ENCODE results near the gene RNF167.

Gene RNF167

DNA sequence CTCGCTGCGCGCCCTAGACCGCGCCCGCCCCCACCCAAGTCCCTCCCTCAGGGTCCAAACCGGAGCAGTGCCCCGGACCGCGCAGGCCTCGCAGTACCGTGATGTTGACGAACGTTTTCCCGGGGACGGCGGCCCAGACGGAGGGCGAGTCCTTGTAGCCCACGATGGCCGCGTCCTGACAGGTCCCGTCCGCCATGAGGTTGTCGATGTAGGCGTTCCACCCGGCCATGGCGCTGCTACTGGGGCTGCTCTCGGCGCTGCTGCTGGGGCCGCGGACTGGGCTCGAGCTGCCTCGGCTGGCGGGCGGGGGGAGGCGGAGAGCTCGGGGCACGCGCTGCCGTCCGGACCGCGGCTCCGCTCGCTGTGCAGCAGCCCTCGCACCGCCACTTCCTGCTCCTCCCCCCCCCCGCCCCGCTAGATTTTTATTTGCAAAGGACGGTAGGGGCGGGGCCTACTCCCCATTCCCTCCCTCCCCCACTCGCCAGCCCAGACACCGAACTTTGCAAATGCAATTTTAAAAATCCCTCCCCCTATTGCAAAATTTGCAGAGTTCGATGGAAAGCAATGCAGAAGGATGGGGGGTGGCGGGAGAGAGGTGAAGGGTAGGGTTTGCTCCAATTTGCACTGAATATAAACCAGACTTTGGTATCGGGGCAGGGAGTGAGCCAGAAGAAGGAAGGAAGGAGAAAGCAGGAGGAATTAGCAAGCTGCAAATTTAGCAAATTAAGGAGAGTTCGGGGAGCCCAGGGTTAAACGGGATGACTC lies 8.3 kb downstream of the RNF167 start, which contains the start of gene PFN1 (continued):
- TF ChIP-seq, protein P1, sequence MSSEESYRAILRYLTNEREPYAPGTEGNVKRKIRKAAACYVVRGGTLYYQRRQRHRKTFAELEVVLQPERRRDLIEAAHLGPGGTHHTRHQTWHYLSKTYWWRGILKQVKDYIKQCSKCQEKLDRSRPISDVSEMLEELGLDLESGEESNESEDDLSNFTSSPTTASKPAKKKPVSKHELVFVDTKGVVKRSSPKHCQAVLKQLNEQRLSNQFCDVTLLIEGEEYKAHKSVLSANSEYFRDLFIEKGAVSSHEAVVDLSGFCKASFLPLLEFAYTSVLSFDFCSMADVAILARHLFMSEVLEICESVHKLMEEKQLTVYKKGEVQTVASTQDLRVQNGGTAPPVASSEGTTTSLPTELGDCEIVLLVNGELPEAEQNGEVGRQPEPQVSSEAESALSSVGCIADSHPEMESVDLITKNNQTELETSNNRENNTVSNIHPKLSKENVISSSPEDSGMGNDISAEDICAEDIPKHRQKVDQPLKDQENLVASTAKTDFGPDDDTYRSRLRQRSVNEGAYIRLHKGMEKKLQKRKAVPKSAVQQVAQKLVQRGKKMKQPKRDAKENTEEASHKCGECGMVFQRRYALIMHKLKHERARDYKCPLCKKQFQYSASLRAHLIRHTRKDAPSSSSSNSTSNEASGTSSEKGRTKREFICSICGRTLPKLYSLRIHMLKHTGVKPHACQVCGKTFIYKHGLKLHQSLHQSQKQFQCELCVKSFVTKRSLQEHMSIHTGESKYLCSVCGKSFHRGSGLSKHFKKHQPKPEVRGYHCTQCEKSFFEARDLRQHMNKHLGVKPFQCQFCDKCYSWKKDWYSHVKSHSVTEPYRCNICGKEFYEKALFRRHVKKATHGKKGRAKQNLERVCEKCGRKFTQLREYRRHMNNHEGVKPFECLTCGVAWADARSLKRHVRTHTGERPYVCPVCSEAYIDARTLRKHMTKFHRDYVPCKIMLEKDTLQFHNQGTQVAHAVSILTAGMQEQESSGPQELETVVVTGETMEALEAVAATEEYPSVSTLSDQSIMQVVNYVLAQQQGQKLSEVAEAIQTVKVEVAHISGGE (tag by site-specific recombination; conservative IDR thresholded peaks at IDR 0.05; ENCODE audit: low read depth), result peak; percentile 92
- TF ChIP-seq, protein P2, sequence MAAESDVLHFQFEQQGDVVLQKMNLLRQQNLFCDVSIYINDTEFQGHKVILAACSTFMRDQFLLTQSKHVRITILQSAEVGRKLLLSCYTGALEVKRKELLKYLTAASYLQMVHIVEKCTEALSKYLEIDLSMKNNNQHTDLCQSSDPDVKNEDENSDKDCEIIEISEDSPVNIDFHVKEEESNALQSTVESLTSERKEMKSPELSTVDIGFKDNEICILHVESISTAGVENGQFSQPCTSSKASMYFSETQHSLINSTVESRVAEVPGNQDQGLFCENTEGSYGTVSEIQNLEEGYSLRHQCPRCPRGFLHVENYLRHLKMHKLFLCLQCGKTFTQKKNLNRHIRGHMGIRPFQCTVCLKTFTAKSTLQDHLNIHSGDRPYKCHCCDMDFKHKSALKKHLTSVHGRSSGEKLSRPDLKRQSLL (tag by site-specific recombination; IDR thresholded peaks at IDR 0.05), result no peak
- TF ChIP-seq KLF10 (tag by site-specific recombination; IDR thresholded peaks at IDR 0.05) (no peak), ZNF558 (tag by site-specific recombination; IDR thresholded peaks at IDR 0.05) (0 out of 2 replicates have a peak, but pooled peaks have one; percentile 42), ZNF555 (tag by site-specific recombination; conservative IDR thresholded peaks at IDR 0.05) (no peak), ZBTB48 (tag by site-specific recombination; IDR thresholded peaks at IDR 0.05) (no peak; the same call in 1 of the 2 replicates), ZNF843 (tag by site-specific recombination; IDR thresholded peaks at IDR 0.05) (0 out of 2 replicates have a peak, but pooled peaks have one; percentile 10), ZNF776 (tag by site-specific recombination; IDR thresholded peaks at IDR 0.05; ENCODE audit: borderline replicate concordance) (no peak), ZNF366 (tag by site-specific recombination; conservative IDR thresholded peaks at IDR 0.05) (peak; percentile 99), FEZF1 (tag by site-specific recombination; IDR thresholded peaks at IDR 0.05) (no peak), ZNF132 (tag by site-specific recombination; IDR thresholded peaks at IDR 0.05; ENCODE audit: borderline replicate concordance) (no peak), ZBTB10 (tag by site-specific recombination; IDR thresholded peaks at IDR 0.05) (peak; percentile 75), ATF2 (tag by site-specific recombination; IDR thresholded peaks at IDR 0.05; ENCODE audit: low read depth) (no peak), ZNF221 (tag by site-specific recombination; IDR thresholded peaks at IDR 0.05; ENCODE audit: borderline replicate concordance) (no peak), SETDB1 (IDR thresholded peaks at IDR 0.05; ENCODE audit: insufficient read length, low read length) (no peak), ZBTB21 (tag by site-specific recombination; IDR thresholded peaks at IDR 0.05) (no peak), ZNF777 (tag by site-specific recombination; IDR thresholded peaks at IDR 0.05; ENCODE audit: borderline replicate concordance) (peak; percentile 71; the same call in 1 of the 2 replicates), ZBTB49 (tag by site-specific recombination; IDR thresholded peaks at IDR 0.05; ENCODE audit: low read depth) (no peak), HIC1 (tag by site-specific recombination; IDR thresholded peaks at IDR 0.05) (no peak)
- TF ChIP-seq, protein P3, sequence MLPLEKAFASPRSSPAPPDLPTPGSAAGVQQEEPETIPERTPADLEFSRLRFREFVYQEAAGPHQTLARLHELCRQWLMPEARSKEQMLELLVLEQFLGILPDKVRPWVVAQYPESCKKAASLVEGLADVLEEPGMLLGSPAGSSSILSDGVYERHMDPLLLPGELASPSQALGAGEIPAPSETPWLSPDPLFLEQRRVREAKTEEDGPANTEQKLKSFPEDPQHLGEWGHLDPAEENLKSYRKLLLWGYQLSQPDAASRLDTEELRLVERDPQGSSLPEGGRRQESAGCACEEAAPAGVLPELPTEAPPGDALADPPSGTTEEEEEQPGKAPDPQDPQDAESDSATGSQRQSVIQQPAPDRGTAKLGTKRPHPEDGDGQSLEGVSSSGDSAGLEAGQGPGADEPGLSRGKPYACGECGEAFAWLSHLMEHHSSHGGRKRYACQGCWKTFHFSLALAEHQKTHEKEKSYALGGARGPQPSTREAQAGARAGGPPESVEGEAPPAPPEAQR (tag by site-specific recombination; IDR thresholded peaks at IDR 0.05), result 0 out of 2 replicates have a peak, but pooled peaks have one; percentile 46

Data from HEK293 (cell line).